ENCODE results near the gene MMP15.
"Not testable (repeated sequence)": the region's sequence is repeated elsewhere in the genome, so short reads cannot be mapped to it uniquely, and the experiment has no call there.

MMP15 gene

DNA sequence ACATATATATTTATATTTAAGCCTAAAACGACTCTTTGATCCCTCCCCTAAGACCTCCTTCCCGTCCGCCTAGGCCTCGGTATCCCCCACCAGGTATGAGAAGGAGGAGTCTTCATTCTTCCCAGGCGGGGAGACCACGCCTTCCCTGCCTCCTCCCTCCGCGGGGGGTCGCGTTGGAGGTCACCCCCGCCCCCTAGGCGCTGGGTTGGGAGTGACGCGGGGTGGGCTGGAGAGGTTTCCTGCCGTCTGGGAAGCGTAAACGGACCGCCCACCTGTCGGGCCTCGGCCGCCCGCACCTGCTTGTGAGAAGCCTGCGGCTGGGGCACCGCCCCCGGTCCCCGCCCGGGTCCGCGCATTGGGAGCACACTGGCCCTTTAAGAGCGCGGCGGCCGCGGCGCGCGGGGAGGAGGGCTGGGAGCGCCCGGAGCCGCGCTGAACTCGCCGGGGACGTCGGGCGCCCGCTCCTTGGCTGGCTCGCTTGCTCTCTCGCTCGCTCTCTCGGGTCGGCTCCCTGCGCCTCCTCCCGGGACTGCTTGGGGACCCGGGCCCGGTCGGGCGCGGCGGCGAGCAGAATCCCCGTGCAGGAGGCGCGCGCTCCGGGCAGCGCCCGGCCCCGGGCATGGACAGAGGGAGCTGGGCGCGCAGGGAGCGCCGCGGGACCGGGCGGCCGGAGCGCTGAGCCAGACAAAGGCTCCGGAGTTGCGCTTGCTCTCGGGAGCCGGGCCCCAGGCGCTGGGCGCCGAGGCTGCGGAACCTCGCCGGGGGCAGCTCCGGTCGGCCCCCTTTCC, at the start of gene MMP15:
Gene MMP15, plus strand, starts transcription at position 404 of the 788 bp plus-strand sequence. CDS start 597 bp downstream, outside the sequence.
- DNase-seq, result peak; percentile 53

- no peak for DNase-seq
Observed at GRCh38 chr16:57976331-57976796, 49.2 kb upstream of the MMP15 start.

- no peak for DNase-seq
Observed at GRCh38 chr16:57977418-57978069, 48.0 kb upstream of the MMP15 start.

DNA sequence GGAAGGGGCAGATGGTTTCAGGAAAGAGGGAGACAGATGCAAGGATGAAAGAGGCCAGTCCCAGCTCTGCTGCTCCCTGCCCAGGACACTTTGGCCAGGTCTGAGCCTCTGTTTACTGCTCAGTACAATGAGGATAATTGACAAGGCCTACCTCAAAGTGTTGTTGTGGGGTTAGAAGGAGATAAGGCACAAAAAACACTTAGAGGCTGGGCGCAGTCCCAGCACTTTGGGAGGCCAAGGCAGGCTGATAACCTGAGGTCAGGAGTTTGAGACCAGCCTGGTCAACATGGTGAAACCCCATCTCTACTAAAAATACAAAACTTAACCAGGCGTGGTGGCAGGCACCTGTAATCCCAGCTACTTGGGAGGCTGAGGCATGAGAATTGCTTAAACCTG, 47.5 kb upstream of the MMP15 start:
- DNase-seq, result not testable (repeated sequence)

DNA sequence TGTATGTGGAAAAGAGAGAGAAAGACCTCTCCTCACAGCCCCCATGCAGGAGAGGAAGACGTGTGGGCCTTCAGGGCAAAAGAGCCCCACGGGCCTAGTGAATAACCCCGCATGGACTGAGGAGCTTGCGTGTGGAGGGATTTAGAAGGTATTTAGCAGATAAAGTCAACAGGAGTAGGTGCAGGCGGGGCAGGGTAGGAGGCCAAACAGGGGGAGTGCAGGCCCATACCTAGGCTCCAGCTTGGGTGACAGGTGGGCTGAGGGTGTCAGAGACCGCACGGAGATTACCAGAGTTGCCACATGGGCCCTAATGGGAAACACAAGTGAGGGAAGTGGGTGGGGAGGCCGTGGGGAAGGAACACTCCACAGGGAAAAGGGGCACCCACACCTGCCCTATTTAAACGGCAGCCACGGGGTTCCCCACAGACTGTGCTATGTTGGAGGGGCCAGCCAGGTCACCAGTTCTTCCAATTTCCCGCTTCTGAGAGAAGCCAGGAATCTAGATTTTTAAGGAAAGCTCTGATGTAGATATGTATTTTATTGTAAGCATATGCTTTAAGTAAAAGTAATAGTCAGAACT, 46.5 kb upstream of the MMP15 start:
- DNase-seq, result no peak

- DNase-seq, result no peak
Observed at GRCh38 chr16:57981636-57982035, 43.9 kb upstream of the MMP15 start.

GRCh38 chr16:57982385-57982784, 43.2 kb upstream of the MMP15 start:
- DNase-seq, result no peak

GRCh38 chr16:57984443-57985203, 40.9 kb upstream of the MMP15 start:
- no peak for DNase-seq

GRCh38 chr16:57985204-57986181, 40.1 kb upstream of the MMP15 start:
- DNase-seq, result no peak

GRCh38 chr16:57986196-57986595, 39.4 kb upstream of the MMP15 start:
- DNase-seq, result no peak

DNA sequence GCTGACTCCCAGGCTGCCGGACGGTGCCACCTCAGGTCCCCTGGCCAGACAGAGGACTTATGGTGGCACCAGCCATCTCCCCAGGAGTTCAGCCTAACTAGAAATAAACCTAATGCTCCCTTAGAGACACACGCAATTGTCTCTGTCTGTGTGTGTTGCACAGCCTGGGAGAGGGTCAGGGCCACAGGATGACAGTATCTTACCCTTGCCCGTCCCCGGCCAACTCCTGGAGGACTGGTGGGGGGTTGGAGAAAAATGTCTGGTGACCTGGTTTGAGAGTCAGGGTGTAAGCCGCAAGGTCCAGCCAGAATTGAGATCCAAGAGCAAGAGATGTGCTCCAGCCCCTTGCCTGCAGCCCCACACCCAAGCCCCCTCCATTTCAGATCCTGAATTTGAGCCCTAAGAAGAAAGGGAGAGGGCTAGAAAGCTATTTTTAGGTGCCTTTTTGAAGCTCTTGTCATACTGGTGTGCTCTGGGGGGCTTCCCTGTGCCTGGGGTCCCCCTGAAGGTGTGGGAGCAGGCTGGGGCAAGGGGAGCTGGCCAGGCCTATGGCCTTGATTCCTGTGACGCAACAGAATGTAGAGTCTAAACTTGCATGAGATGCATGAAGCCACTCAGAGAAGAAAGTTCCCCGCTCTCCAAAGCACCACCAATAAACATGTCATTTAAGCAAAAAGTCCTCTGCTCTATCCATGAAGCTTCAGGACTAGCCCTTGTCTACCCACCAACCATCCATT, 37.9 kb upstream of the MMP15 start:
- no peak for DNase-seq

DNA sequence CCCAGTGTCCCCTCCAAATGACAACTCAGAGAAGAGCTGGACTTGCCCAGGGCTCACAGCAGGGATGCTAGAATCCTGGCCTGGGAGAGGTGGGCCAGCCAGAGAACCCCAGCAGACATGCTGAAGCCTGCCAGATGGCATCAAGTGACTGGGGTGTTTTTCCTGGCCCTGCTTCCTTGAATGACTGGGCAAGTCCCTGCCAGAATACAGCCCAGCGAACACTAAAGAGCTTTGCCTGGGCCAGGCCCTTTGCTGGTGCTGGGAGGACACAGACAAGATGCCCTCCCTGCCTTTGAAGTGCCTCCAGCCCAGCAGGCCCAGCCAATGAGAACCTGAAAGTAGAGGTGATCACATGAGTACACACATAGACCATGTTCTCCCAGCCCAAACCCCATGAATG, 36.6 kb upstream of the MMP15 start:
- no peak for DNase-seq

DNA sequence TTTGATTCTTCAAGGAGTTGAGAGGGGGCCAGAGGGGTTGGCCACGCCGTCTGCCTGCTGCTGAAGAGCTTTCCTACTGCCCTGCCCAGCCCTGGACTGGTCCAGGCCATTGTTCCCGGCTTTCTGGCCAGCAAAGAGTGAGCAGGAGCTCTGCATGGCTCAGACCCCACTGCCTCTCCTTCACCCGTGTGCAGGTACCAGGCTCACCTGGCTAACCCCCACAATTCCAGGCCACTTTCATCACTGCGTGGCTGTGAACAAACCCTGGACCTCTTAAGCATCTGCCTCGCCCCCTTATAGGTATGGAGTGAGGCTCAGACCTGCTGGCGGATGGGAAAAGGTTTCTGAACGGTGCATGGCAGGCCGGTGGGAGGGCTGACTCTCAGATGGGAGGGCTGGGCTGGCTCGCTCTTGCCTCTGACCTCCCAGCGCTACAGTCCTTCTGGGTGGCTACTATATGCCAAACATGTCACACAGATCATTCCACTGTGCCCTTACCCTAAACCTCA, 33.9 kb upstream of the MMP15 start:
- no peak for DNase-seq

DNA sequence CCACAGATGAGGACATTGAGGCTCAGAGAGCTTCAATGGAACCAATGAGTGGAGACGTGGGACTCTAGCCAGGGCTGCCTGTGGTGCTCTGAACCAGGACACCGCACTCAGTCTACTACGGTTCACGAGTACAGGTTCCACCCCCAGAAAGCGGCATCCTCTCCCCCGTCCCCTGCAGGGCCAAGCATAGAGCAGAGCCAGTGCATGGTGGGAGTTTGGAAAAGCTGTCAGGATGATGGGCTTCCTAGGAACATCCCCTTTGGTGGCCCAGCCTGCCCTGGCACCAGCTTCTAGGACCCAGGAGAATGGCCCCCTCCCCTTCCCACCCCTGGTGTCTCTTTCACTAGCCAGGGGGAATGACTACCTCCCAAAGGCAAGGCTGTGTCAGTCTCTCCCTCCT, 33.5 kb upstream of the MMP15 start:
- DNase-seq, result no peak

GRCh38 chr16:57993438-57993837, 32.1 kb upstream of the MMP15 start:
- no peak for DNase-seq

DNA sequence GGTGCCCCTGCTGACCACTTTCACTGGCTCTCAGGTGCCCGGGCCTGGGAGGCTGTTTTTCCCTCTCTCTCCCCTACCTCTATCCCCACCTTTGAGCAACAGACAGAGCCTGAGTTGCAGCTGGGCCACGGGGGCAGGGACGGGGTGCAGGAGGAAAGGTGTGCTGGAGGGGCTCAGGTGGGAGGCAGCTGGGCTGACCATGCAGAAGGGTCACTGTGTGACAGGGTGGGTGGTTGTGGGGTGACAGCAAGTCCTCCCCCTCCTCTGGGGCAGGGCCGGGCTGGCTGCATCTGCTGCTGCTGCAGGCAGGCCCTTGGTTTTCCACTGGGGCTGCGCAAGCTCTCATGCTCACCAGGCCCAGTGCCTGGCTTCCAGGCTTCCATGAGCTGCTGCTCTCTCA, 31.7 kb upstream of the MMP15 start:
- DNase-seq, result no peak

GRCh38 chr16:57994361-57994760, 31.2 kb upstream of the MMP15 start:
- DNase-seq, result no peak

- no peak for DNase-seq
Observed at GRCh38 chr16:57994778-57995177, 30.8 kb upstream of the MMP15 start.

GRCh38 chr16:57995721-57996405, 29.7 kb upstream of the MMP15 start:
- no peak for DNase-seq

DNA sequence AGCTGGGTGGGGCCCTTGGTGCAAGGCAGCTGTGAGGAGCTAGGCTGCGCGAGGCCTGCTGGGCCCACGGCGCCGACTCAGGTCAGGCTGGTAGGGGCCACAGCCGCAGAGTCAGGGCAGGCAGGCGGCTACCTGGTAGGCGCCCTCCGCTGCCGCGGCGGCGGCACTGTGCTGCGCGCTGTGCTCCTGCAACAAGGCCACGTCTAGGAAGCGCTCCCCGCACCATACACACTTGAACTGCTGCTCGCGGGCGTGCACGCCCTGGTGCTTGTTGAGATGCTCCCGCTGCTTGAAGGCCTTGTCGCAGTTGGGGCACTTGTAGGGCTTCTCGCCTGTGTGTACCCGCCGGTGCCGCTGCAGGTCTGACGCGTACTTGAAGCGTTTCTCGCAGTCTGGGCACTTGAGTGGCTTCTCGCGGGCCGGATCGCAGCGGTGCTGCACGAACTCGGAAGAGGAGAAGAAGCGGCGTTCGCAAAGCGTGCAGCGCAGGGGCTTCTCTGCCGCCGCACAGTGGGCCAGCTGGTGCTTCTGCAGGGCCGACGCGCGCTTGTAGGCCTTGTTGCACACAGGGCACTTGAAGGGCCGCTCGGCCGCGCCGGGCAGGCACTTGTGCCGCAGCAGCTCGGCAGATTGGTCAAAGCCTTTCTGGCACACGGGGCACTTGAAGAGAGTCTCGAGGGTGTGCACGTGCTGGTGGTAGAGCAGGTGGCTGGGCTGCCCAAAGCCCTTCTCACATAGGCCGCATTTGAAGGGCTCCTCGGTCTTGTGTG, 29.0 kb upstream of the MMP15 start:
- DNase-seq, result no peak

All from NCI-H748 treated with DMSO at 0.1 percent for 48 hours (cell line).